Liver (tissue), 3 donors: Measurements from ENCODE around the gene EPHA6.

Experiments used
- EGR1 ChIP-seq, 2 donors: IDR thresholded peaks; 2 replicates each; pipeline ENCODE4 v1.6.1; 2016 to 2018; ENCODE audit warnings: antibody characterized with exemption in 2 of 2, low read depth in 2 of 2
- GABPA ChIP-seq, 2 donors: IDR thresholded peaks in 1 of 2; conservative IDR thresholded peaks in 1 of 2; 2 replicates each; pipeline ENCODE4 v1.6.1; 2016; ENCODE audit warnings: antibody characterized with exemption in 2 of 2, mild to moderate bottlenecking in 1 of 2, moderate library complexity in 1 of 2
- HNF4A ChIP-seq, 2 donors: conservative IDR thresholded peaks; 2 replicates each; pipeline ENCODE4 v1.6.1; 2016; ENCODE audit warnings: antibody characterized with exemption in 2 of 2, mild to moderate bottlenecking in 2 of 2
- HNF4G ChIP-seq: IDR thresholded peaks from 2 replicates; pipeline ENCODE4 v1.6.1; 2016; ENCODE audit warnings: antibody characterized with exemption
- NR2F2 ChIP-seq: IDR thresholded peaks from 2 replicates; pipeline ENCODE4 v1.6.1; 2016; ENCODE audit warnings: antibody characterized with exemption
- RAD21 ChIP-seq, 2 donors: IDR thresholded peaks; 2 replicates each; pipeline ENCODE4 v1.6.1; 2016; ENCODE audit warnings: antibody characterized with exemption in 2 of 2, mild to moderate bottlenecking in 2 of 2
- RXRA ChIP-seq, 2 donors: IDR thresholded peaks; 2 replicates each; pipeline ENCODE4 v1.6.1; 2017 to 2018; ENCODE audit warnings: antibody characterized with exemption in 2 of 2, mild to moderate bottlenecking in 1 of 2
- SP1 ChIP-seq: IDR thresholded peaks from 2 replicates; pipeline ENCODE4 v1.6.1; 2018; ENCODE audit warnings: antibody characterized with exemption, mild to moderate bottlenecking
- TAF1 ChIP-seq: conservative IDR thresholded peaks from 2 replicates; pipeline ENCODE4 v1.6.1; 2016; ENCODE audit warnings: antibody characterized with exemption, mild to moderate bottlenecking
- YY1 ChIP-seq: IDR thresholded peaks from 2 replicates; pipeline ENCODE4 v1.6.1; 2016; ENCODE audit warnings: antibody characterized with exemption, mild to moderate bottlenecking
- TF ChIP-seq, protein P1 (sequence below): IDR thresholded peaks from 2 replicates; pipeline ENCODE4 v1.6.1; 2016; ENCODE audit warnings: antibody characterized with exemption
- TF ChIP-seq, protein P2 (sequence below): fragments of 150-350 bp; IDR thresholded peaks from 2 replicates; pipeline ENCODE4 v1.5.1; 2017; ENCODE audit warnings: improper control_type of control experiment, low read depth, low read length; ENCODE audit not compliant: missing input control
- TF ChIP-seq, protein P3 (sequence below): IDR thresholded peaks from 2 replicates; pipeline ENCODE4 v1.6.1; 2016; ENCODE audit warnings: antibody characterized with exemption, mild to moderate bottlenecking
- donor health status: healthy.
- donor health status: healthy.

DNA sequence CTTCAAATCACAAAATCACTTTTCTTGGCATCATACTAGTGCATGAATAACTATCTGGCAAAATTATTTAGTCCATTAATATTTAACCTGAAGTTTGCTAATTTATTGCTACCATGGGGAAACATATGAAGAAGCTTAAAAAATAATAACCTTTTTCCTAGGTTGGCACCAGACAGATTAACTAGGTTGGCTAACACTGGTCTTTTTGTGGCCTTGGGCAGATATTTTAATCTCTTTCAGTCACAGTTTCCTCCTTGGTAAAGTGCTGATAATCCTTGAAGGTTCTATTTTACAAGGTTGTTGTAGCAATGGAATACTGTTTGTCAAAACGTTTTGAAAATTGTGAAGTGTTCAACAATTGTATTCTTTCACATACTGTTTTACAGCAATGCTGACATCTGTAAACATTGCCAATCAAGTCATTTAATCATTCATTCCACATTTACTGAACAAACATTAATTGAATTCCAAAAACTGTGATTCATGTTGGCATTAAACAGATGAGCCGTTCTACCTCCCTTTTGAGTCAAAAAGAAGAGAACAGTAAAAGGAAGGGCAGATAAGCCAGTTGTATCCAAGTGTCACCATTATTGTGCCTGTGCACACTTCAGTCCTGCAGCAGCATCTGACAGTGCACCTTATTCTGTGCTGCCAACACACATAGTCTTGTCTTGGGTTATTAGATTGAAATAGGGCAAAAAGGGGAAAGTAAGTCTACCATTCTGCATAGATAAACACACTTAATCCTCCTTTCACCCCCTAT, 21.9 kb downstream of the EPHA6 start:
- TF ChIP-seq YY1 (no peak), TAF1 (no peak), RAD21 (IDR thresholded peaks at IDR 0.05) (no peak), GABPA (IDR thresholded peaks at IDR 0.05 in 1 of 2, conservative IDR thresholded peaks at IDR 0.05 in 1 of 2) (no peak), RXRA (IDR thresholded peaks at IDR 0.05) (no peak), SP1 (no peak), EGR1 (IDR thresholded peaks at IDR 0.05; ENCODE audit: low read depth in 2 of 2) (no peak), HNF4A (conservative IDR thresholded peaks at IDR 0.05) (no peak), NR2F2 (no peak), HNF4G (no peak)
- TF ChIP-seq, protein P1, sequence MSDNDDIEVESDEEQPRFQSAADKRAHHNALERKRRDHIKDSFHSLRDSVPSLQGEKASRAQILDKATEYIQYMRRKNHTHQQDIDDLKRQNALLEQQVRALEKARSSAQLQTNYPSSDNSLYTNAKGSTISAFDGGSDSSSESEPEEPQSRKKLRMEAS: no peak
- TF ChIP-seq, protein P2, sequence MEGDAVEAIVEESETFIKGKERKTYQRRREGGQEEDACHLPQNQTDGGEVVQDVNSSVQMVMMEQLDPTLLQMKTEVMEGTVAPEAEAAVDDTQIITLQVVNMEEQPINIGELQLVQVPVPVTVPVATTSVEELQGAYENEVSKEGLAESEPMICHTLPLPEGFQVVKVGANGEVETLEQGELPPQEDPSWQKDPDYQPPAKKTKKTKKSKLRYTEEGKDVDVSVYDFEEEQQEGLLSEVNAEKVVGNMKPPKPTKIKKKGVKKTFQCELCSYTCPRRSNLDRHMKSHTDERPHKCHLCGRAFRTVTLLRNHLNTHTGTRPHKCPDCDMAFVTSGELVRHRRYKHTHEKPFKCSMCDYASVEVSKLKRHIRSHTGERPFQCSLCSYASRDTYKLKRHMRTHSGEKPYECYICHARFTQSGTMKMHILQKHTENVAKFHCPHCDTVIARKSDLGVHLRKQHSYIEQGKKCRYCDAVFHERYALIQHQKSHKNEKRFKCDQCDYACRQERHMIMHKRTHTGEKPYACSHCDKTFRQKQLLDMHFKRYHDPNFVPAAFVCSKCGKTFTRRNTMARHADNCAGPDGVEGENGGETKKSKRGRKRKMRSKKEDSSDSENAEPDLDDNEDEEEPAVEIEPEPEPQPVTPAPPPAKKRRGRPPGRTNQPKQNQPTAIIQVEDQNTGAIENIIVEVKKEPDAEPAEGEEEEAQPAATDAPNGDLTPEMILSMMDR: no peak
- TF ChIP-seq, protein P3, sequence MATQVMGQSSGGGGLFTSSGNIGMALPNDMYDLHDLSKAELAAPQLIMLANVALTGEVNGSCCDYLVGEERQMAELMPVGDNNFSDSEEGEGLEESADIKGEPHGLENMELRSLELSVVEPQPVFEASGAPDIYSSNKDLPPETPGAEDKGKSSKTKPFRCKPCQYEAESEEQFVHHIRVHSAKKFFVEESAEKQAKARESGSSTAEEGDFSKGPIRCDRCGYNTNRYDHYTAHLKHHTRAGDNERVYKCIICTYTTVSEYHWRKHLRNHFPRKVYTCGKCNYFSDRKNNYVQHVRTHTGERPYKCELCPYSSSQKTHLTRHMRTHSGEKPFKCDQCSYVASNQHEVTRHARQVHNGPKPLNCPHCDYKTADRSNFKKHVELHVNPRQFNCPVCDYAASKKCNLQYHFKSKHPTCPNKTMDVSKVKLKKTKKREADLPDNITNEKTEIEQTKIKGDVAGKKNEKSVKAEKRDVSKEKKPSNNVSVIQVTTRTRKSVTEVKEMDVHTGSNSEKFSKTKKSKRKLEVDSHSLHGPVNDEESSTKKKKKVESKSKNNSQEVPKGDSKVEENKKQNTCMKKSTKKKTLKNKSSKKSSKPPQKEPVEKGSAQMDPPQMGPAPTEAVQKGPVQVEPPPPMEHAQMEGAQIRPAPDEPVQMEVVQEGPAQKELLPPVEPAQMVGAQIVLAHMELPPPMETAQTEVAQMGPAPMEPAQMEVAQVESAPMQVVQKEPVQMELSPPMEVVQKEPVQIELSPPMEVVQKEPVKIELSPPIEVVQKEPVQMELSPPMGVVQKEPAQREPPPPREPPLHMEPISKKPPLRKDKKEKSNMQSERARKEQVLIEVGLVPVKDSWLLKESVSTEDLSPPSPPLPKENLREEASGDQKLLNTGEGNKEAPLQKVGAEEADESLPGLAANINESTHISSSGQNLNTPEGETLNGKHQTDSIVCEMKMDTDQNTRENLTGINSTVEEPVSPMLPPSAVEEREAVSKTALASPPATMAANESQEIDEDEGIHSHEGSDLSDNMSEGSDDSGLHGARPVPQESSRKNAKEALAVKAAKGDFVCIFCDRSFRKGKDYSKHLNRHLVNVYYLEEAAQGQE: no peak
